K562 (cell line): ENCODE results near the gene PABPC1L.

Experiments
- ATF7 ChIP-seq: fragments of 450-650 bp; IDR thresholded peaks from 2 replicates; pipeline ENCODE4 v1.7.1; 2014; ENCODE audit warnings: mild to moderate bottlenecking, moderate library complexity
- BHLHE40 ChIP-seq: IDR thresholded peaks from 2 replicates; pipeline ENCODE4 v1.6.1; 2011; ENCODE audit warnings: low read length, improper control_type of control experiment
- FIP1L1 ChIP-seq: fragments of 200-400 bp; formaldehyde crosslinking; IDR thresholded peaks from 2 replicates; pipeline ENCODE4 v1.6.1; 2018; ENCODE audit warnings: mild to moderate bottlenecking, low read depth, low read length; ENCODE audit not compliant: poor library complexity, severe bottlenecking
- FOSL1 ChIP-seq: fragments of 200-800 bp; sonication (Bioruptor generic); conservative IDR thresholded peaks from 2 replicates; pipeline ENCODE4 v1.6.1; 2016; ENCODE audit warnings: missing genetic modification characterization, missing compliant biosample characterization
- FOXA3 ChIP-seq, 2 experiments: fragments of 450-650 bp in 1 of 2; sonication (generic) in 1 of 2; formaldehyde crosslinking; IDR thresholded peaks in 1 of 2; conservative IDR thresholded peaks in 1 of 2; 2 replicates each; pipeline versions ENCODE4 v1.4.0 to v1.8.0; 2020 to 2022; ENCODE audit warnings: mild to moderate bottlenecking in 2 of 2, missing genetic modification reagents in 1 of 2
- MYNN ChIP-seq, 2 experiments: sonication (generic); formaldehyde crosslinking in 1 of 2; IDR thresholded peaks; 2 replicates each; pipeline versions ENCODE4 v1.5.0 to v1.6.1; 2016 to 2020; ENCODE audit warnings: antibody characterized with exemption in 1 of 2, missing genetic modification reagents in 1 of 2
- TARDBP ChIP-seq: fragments of 450-650 bp; IDR thresholded peaks from 2 replicates; pipeline ENCODE4 v1.6.1; 2016
- USF2 ChIP-seq: sonication (generic); formaldehyde crosslinking; IDR thresholded peaks from 2 replicates; pipeline ENCODE4 v1.5.0; 2020; ENCODE audit warnings: missing genetic modification reagents
- ZNF175 ChIP-seq: fragments of 200-800 bp; sonication (Bioruptor generic); IDR thresholded peaks from 2 replicates; pipeline ENCODE4 v1.6.1; 2016; ENCODE audit warnings: low read depth, mild to moderate bottlenecking, missing genetic modification characterization, missing compliant biosample characterization
- ZNF77 ChIP-seq: fragments of 250-450 bp; sonication (Bioruptor Pico); IDR thresholded peaks from 2 replicates; pipeline ENCODE4 v1.5.0; 2020

DNA sequence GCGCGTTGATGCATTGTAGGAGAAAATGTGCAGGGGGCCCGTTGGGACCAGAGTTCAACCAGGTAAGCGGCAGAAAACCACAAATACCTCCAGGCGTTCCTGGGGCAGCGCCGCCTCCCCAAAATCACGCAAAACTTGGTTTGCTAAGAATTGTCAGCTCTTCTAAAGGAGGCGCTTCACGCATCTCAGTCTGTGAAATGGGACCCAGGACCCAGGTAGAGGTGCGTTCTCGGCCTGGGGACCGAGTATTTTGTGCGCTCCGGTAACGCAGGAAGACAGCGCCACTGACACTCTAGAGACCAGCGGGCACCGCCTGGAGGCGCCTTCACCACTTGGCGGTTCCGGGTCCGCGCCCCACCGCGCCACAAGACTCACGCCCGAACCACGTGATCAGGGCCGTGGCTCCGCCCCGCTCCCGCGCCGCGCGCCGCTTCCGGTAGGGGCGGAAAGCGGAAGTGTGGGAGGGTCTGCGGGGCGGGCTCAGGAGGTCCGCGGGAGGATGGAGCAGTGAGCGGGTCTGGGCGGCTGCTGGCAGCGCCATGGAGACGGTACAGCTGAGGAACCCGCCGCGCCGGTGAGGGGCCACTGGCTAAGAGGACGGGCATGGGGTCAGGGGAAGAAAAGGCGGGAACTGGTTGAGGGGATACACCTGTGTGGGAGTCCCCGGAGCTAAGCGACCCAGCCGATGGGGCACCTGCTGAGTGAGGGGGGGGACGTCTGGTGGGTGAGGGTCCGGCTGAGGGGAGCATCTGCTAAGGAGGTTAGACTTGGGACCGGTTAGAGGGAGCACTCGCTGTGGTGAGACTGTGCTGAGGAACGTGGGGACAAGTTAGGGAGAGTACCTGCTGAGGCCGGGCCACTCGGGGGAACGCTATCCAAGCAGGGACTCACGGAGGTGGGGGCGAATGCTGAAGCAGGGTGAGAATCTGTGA lies 56.4 kb downstream of the PABPC1L start, which contains the start of gene STK4:
- TF ChIP-seq ZNF77: no peak
- no peak for TF ChIP-seq ZNF175 (CRISPR knock-in tag)
- peak; percentile 95 for TF ChIP-seq USF2 (CRISPR knock-in tag)
- TF ChIP-seq BHLHE40: peak; percentile 91
- TF ChIP-seq FOXA3 (CRISPR knock-in tag; conservative IDR thresholded peaks at IDR 0.05 in 1 of 2, IDR thresholded peaks at IDR 0.05 in 1 of 2): no peak
- TF ChIP-seq FIP1L1: no peak
- TF ChIP-seq FOSL1: peak; percentile 34; the same call in 1 of the 2 replicates
- peak; percentile 77; the same call in 1 of the 2 replicates for TF ChIP-seq MYNN (IDR thresholded peaks at IDR 0.05)
- no peak for TF ChIP-seq MYNN (CRISPR knock-in tag; IDR thresholded peaks at IDR 0.05)
- TF ChIP-seq ATF7: peak; percentile 70
- TF ChIP-seq TARDBP: no peak
